GM13977 (cell line): ENCODE measurements around the gene RAB31.

ENCODE experiments used
- DNase-seq: peaks from one replicate; pipeline ENCODE4 v3.0.0; 2012; ENCODE audit warnings: low spot score
- in situ Hi-C: fragments of 300-500 bp; cut with MboI; formaldehyde crosslinking; loops from one replicate; pipeline ENCODE4 v1.12.0; 2022; ENCODE audit warnings: low sequenced_read_pairs, low pct_unique_long_range_greater_than_20kb, mixed read lengths, inconsistent platforms; ENCODE audit not compliant: unreplicated experiment
- TF ChIP-seq, protein P1 (sequence below): IDR thresholded peaks from 2 replicates; pipeline ENCODE4 v1.5.1; 2012; ENCODE audit warnings: mild to moderate bottlenecking, control low read depth; ENCODE audit not compliant: insufficient read depth; ENCODE audit errors: extremely low read depth, missing control alignments

RAB31 gene

DNA sequence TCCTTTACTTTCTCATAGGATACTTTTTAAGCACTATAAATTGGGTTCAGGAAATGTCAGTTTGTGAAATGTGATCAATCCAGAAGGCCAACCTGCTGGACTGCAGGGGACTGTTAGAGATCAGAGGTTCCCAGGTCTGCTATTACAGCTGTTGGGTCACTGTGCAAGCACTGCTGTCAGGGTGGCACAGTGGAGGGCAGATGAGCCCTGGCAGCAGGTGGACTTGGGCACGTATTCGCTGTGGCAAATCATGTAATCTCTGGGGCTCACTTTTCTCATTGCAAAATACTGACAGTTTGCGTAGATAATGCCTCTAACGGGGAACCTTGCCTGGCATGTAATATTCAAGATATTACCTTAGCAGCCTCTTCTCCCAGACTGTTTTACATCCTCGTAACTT lies 18.1 kb downstream of the RAB31 start:
- TF ChIP-seq, protein P1, sequence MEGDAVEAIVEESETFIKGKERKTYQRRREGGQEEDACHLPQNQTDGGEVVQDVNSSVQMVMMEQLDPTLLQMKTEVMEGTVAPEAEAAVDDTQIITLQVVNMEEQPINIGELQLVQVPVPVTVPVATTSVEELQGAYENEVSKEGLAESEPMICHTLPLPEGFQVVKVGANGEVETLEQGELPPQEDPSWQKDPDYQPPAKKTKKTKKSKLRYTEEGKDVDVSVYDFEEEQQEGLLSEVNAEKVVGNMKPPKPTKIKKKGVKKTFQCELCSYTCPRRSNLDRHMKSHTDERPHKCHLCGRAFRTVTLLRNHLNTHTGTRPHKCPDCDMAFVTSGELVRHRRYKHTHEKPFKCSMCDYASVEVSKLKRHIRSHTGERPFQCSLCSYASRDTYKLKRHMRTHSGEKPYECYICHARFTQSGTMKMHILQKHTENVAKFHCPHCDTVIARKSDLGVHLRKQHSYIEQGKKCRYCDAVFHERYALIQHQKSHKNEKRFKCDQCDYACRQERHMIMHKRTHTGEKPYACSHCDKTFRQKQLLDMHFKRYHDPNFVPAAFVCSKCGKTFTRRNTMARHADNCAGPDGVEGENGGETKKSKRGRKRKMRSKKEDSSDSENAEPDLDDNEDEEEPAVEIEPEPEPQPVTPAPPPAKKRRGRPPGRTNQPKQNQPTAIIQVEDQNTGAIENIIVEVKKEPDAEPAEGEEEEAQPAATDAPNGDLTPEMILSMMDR: no peak
- in situ Hi-C loops: no loop called here
- no peak for DNase-seq

- no peak for DNase-seq
- in situ Hi-C loops: no loop called here
- TF ChIP-seq, protein P1: no peak
Measured at GRCh38 chr18:9726936-9727335, 18.8 kb downstream of the RAB31 start.

- DNase-seq: no peak
- TF ChIP-seq, protein P1: no peak
- in situ Hi-C loops: no loop called here
Measured at GRCh38 chr18:9730786-9731185, 22.7 kb downstream of the RAB31 start.

DNA sequence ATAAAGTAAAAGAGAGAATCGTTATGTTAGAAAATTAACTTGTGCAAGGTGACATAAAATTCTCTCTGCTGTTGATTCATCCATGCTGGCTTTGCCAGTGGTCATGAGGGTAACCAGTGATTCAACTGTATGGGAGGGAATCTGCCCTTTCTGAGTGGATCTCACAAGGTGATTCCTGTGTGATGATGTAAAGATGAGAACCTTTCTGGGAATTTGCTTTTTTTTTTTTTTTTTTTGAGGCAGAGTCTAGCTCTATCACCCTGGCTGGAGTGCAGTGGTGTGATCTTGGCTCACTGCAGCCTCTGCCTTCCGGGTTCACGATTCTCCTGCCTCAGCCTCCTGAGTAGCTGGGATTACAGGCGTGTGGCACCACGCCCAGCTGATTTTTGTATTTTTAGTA lies 23.3 kb downstream of the RAB31 start:
- in situ Hi-C loops: no loop called here
- TF ChIP-seq, protein P1: no peak
- DNase-seq: no peak

DNA sequence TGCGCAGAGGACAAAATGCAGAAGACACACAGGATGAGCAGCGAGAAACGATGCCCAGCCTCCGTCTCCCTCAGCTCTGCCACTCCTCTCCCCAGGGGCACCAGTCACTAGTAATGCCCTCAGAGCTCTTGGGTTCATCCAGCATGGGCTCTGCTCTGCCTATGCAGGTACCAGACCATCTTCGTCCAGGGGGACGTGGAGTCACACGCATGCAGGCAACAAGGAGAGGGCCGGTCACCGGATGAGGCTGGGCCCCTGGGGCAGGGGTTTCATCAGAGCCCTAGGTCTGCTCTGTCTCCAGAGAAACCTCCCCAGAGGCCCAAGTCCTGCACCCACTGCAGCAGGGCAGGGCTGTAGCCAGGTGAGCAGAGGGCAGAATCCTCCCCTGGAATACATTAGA lies 23.9 kb downstream of the RAB31 start:
- TF ChIP-seq, protein P1: no peak
- in situ Hi-C loops: no loop called here
- DNase-seq: no peak

GRCh38 chr18:9734189-9734588 lies 26.1 kb downstream of the RAB31 start:
- TF ChIP-seq, protein P1: no peak
- in situ Hi-C loops: no loop called here
- no peak for DNase-seq

GRCh38 chr18:9735238-9735637 lies 27.1 kb downstream of the RAB31 start:
- in situ Hi-C loops: no loop called here
- DNase-seq: no peak
- TF ChIP-seq, protein P1: no peak
